ENCODE results near the gene SSTR3. TPM values are rescaled to one million over a fixed set of nuclear protein-coding genes. Genes with fewer than 3 reads are reported as not detected.

The SSTR3 gene
- total RNA-seq (under 1 TPM; 0.24 to 0.62 TPM), polyA plus RNA-seq (0.59 TPM)

GRCh38 chr22:37212174-37212906, at the start of gene SSTR3:
Gene SSTR3 (minus strand): TSS chr22:37212477. CDS start chr22:37207803, 4,674 bp downstream.
- peaks cover 10 to 25% (median 16%) of the 10 kb centered on the region in 3 donors for H3K4me1 Mint-ChIP-seq
- no peaks in the 10 kb centered on the region for H3K9me3 Mint-ChIP-seq
- Histone ChIP-seq H3K4me3 (ENCODE audit: low read length) (no peak within 1 kb of the TSS), H3K27ac (ENCODE audit: low read depth, low read length) (no peak within 1 kb of the TSS), H3K4me1 (ENCODE audit: insufficient read depth, low read length) (peaks cover 35% of the 10 kb centered on the region), H3K9me3 (ENCODE audit: low read length) (no peaks in the 10 kb centered on the region), H3K36me3 (ENCODE audit: insufficient read depth, low read length) (no peaks in the 10 kb centered on the region), H3K27me3 (ENCODE audit: insufficient read depth, low read length, poor library complexity, severe bottlenecking) (no peaks in the 10 kb centered on the region)
- ChIA-PET CTCF (interaction anchor here (0.7 to 1.0 kb wide), 2 partner anchors 48 to 85 kb away, joined by 3 read pairs; no protein-coding TSS in a partner anchor), POLR2A (no interaction called here)
- peak within 1 kb of the TSS in 1 of 8 donors; percentile 92 for H3K27ac Mint-ChIP-seq
- peaks cover 0 to 1% of the 10 kb centered on the region in 2 donors for H3K27me3 Mint-ChIP-seq
- H3K4me3 Mint-ChIP-seq, result no peak within 1 kb of the TSS
- no peaks in the 10 kb centered on the region for H3K36me3 Mint-ChIP-seq
- DNase-seq, result no peak

GRCh38 chr22:37260901-37261336, 48.6 kb upstream of the SSTR3 start:
- H3K4me3 ChIP-seq (ENCODE audit: low read length), result no peak overlapping the region
- CTCF ChIA-PET, result interaction anchor here (0.7 to 7.9 kb wide), 36 partner anchors 8 to 306 kb away, joined by 3 to 233 read pairs (median 5); partner anchors contain the start of genes IL2RB, MFNG and RAC2
- no peaks in the 10 kb centered on the region for H3K36me3 ChIP-seq (ENCODE audit: insufficient read depth, low read length)
- Mint-ChIP-seq H3K4me1 (peaks cover 7 to 13% (median 10%) of the 10 kb centered on the region in 3 donors), H3K4me3 (peak overlapping the region in 3 of 7 donors; percentile 2 to 46 (median 41)), H3K36me3 (peaks cover 0 to 3% (median 0%) of the 10 kb centered on the region in 3 donors), H3K27me3 (peaks cover 0 to 4% of the 10 kb centered on the region in 2 donors), H3K27ac (peak overlapping the region in 7 of 8 donors; percentile 12 to 86 (median 53)), H3K9me3 (peaks cover 0 to 7% (median 4%) of the 10 kb centered on the region in 5 donors)
- H3K27me3 ChIP-seq (ENCODE audit: insufficient read depth, low read length, poor library complexity, severe bottlenecking), result no peaks in the 10 kb centered on the region
- DNase-seq, result peak; percentile 42 to 79 (median 57)
- peaks cover 23% of the 10 kb centered on the region for H3K4me1 ChIP-seq (ENCODE audit: insufficient read depth, low read length)
- no peak overlapping the region for H3K27ac ChIP-seq (ENCODE audit: low read depth, low read length)
- POLR2A ChIA-PET, result interaction anchor here (1.0 to 2.4 kb wide), 4 partner anchors 17 to 62 kb away, joined by 4 to 10 read pairs (median 6); partner anchors contain the start of gene RAC2
- peaks cover 5% of the 10 kb centered on the region for H3K9me3 ChIP-seq (ENCODE audit: low read length)

- H3K27ac ChIP-seq (ENCODE audit: low read depth, low read length), result no peak overlapping the region
- Mint-ChIP-seq H3K9me3 (peaks cover 0 to 7% (median 4%) of the 10 kb centered on the region in 5 donors), H3K4me1 (peaks cover 7 to 13% (median 10%) of the 10 kb centered on the region in 3 donors), H3K36me3 (peaks cover 0 to 1% (median 0%) of the 10 kb centered on the region in 3 donors), H3K27me3 (peaks cover 0 to 5% of the 10 kb centered on the region in 2 donors), H3K4me3 (no peak overlapping the region), H3K27ac (peak overlapping the region in 2 of 8 donors; percentile 12 to 53)
- ChIA-PET CTCF (interaction anchor here (0.7 to 7.9 kb wide), 34 partner anchors 9 to 307 kb away, joined by 3 to 233 read pairs (median 5); partner anchors contain the start of genes IL2RB, MFNG and RAC2), POLR2A (interaction anchor here (1.0 to 2.4 kb wide), 4 partner anchors 16 to 61 kb away, joined by 4 to 10 read pairs (median 6); partner anchors contain the start of gene RAC2)
- DNase-seq, result no peak
- H3K9me3 ChIP-seq (ENCODE audit: low read length), result peaks cover 5% of the 10 kb centered on the region
- H3K4me1 ChIP-seq (ENCODE audit: insufficient read depth, low read length), result peaks cover 23% of the 10 kb centered on the region
- H3K27me3 ChIP-seq (ENCODE audit: insufficient read depth, low read length, poor library complexity, severe bottlenecking), result no peaks in the 10 kb centered on the region
- H3K4me3 ChIP-seq (ENCODE audit: low read length), result no peak overlapping the region
- no peaks in the 10 kb centered on the region for H3K36me3 ChIP-seq (ENCODE audit: insufficient read depth, low read length)
Measured at GRCh38 chr22:37260155-37260795, 48.0 kb upstream of the SSTR3 start.

DNA sequence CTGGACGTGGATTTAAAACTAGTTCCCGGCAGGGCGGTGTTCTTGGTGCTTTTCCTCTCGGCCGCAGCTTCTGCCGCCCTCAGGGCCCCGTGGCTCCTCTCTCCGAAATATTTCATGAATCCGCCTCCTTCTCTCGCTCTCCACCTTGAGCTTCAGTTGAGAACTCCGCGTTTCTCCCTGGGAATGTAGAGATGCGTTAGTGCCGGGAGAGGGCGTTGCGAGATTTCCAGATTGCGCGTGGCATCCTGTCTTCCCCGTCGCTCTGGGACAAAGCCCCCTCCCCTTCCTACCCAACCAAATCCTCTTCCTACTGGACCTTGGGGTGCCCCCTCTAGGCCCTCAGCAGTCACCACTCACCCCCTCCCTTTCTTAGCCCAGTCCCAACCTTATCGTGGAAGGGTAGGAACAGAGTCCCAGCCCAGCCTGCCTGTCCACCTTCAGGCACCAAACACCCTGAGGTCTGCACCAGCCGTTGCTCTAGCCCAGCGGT, 47.3 kb upstream of the SSTR3 start:
- Mint-ChIP-seq H3K27me3 (peaks cover 3 to 5% of the 10 kb centered on the region in 2 donors), H3K4me1 (peaks cover 9 to 16% (median 10%) of the 10 kb centered on the region in 3 donors), H3K36me3 (peaks cover 0 to 1% (median 0%) of the 10 kb centered on the region in 3 donors), H3K9me3 (peaks cover 0 to 6% (median 3%) of the 10 kb centered on the region in 5 donors), H3K27ac (peak overlapping the region in 1 of 8 donors; percentile 17), H3K4me3 (no peak overlapping the region)
- H3K4me1 ChIP-seq (ENCODE audit: insufficient read depth, low read length), result peaks cover 23% of the 10 kb centered on the region
- peak in 1 of 5 donors; percentile 26 for DNase-seq
- peaks cover 5% of the 10 kb centered on the region for H3K9me3 ChIP-seq (ENCODE audit: low read length)
- no peak overlapping the region for H3K4me3 ChIP-seq (ENCODE audit: low read length)
- no peak overlapping the region for H3K27ac ChIP-seq (ENCODE audit: low read depth, low read length)
- H3K27me3 ChIP-seq (ENCODE audit: insufficient read depth, low read length, poor library complexity, severe bottlenecking), result no peaks in the 10 kb centered on the region
- CTCF ChIA-PET, result interaction anchor here (1.2 to 7.9 kb wide), 18 partner anchors 8 to 307 kb away, joined by 3 to 233 read pairs (median 10); partner anchors contain the start of gene RAC2
- POLR2A ChIA-PET, result interaction anchor here (1.3 to 2.4 kb wide), 3 partner anchors 15 to 22 kb away, joined by 4 to 10 read pairs (median 8); partner anchors contain the start of gene RAC2
- H3K36me3 ChIP-seq (ENCODE audit: insufficient read depth, low read length), result no peaks in the 10 kb centered on the region

GRCh38 chr22:37258753-37259401, 46.6 kb upstream of the SSTR3 start:
- Histone ChIP-seq H3K9me3 (ENCODE audit: low read length) (no peaks in the 10 kb centered on the region), H3K36me3 (ENCODE audit: insufficient read depth, low read length) (no peaks in the 10 kb centered on the region), H3K4me3 (ENCODE audit: low read length) (no peak overlapping the region), H3K27ac (ENCODE audit: low read depth, low read length) (no peak overlapping the region), H3K27me3 (ENCODE audit: insufficient read depth, low read length, poor library complexity, severe bottlenecking) (no peaks in the 10 kb centered on the region), H3K4me1 (ENCODE audit: insufficient read depth, low read length) (peaks cover 23% of the 10 kb centered on the region)
- Mint-ChIP-seq H3K9me3 (peaks cover 0 to 4% (median 3%) of the 10 kb centered on the region in 5 donors), H3K4me3 (no peak overlapping the region), H3K27ac (no peak overlapping the region), H3K4me1 (peaks cover 9 to 16% (median 10%) of the 10 kb centered on the region in 3 donors), H3K36me3 (peaks cover 0 to 1% (median 0%) of the 10 kb centered on the region in 3 donors), H3K27me3 (peaks cover 3 to 5% of the 10 kb centered on the region in 2 donors)
- no peak for DNase-seq
- CTCF ChIA-PET, result interaction anchor here (0.9 to 7.9 kb wide), 11 partner anchors 12 to 282 kb away, joined by 3 to 233 read pairs (median 7); partner anchors contain the start of gene RAC2
- POLR2A ChIA-PET, result interaction anchor here (1.3 to 2.4 kb wide), 2 partner anchors 15 to 17 kb away, joined by 4 to 10 read pairs; partner anchors contain the start of gene RAC2

DNA sequence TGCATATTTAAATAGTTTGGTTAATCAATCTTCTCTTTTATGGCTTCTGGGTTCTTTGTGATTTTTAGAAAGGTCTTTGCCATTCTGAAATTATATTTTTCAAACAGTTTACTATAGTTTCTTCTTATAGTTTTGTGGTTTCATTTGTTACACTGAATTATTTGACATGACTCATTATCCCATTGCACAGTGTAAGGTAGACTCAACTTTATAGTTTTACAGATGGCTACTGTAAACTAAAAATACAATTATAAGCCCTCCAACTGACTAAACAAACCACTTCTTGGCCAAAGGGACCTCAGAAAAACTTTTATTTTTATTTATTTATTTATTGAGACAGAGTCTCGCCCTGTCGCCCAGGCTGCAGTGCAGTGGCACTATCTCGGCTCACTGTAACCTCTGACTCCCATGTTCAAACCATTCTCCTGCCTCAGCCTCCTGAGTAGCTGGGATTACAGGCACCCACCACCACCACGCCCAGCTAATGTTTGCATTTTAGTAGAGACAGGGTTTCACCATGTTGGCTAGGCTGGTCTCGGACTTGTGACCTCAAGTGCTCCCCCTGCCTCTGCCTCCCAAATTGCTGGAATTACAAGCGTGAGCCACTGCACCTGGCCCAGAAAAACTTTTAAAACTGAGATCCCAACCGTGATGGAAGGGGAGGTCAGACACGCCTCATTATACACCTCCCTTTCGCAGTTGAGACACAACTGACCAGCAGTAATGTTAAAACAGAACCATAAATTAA, 45.9 kb upstream of the SSTR3 start:
- H3K4me1 Mint-ChIP-seq, result peaks cover 9 to 16% (median 10%) of the 10 kb centered on the region in 3 donors
- Histone ChIP-seq H3K9me3 (ENCODE audit: low read length) (no peaks in the 10 kb centered on the region), H3K27ac (ENCODE audit: low read depth, low read length) (no peak overlapping the region), H3K4me3 (ENCODE audit: low read length) (no peak overlapping the region), H3K36me3 (ENCODE audit: insufficient read depth, low read length) (no peaks in the 10 kb centered on the region), H3K4me1 (ENCODE audit: insufficient read depth, low read length) (peaks cover 23% of the 10 kb centered on the region), H3K27me3 (ENCODE audit: insufficient read depth, low read length, poor library complexity, severe bottlenecking) (no peaks in the 10 kb centered on the region)
- H3K27me3 Mint-ChIP-seq, result peaks cover 3 to 5% of the 10 kb centered on the region in 2 donors
- H3K4me3 Mint-ChIP-seq, result no peak overlapping the region
- POLR2A ChIA-PET, result interaction anchor here (1.3 kb wide), 1 partner anchor 16 kb away, joined by 4 read pairs; no protein-coding TSS in a partner anchor
- no peak for DNase-seq
- no peaks in the 10 kb centered on the region for H3K9me3 Mint-ChIP-seq
- peak overlapping the region in 1 of 8 donors; percentile 14 for H3K27ac Mint-ChIP-seq
- CTCF ChIA-PET, result interaction anchor here (0.9 to 7.9 kb wide), 6 partner anchors 16 to 199 kb away, joined by 3 to 233 read pairs (median 25); partner anchors contain the start of gene RAC2
- H3K36me3 Mint-ChIP-seq, result peaks cover 0 to 1% (median 0%) of the 10 kb centered on the region in 3 donors

All from CD8-positive, alpha-beta memory T cell (primary cell).